IMR-90 (cell line): ENCODE measurements around the gene NCOA5. TPM values are rescaled to one million over a fixed set of nuclear protein-coding genes. Genes with fewer than 3 reads are reported as not detected.

ENCODE experiments used
- ATAC-seq: fragments of 200-7000 bp; cut with Tn5 transposase; 2 replicates; pipeline ENCODE4 v1.9.1; 2020; ENCODE audit warnings: low read depth, mild to moderate bottlenecking, moderate library complexity
- BruUV-seq: library from RNA; stranded (reverse); fragments of 400-500 nt; replicated peaks from 2 replicates; lab custom pipeline; 2021; lab: Mats Ljungman, UMichigan
- CTCF ChIA-PET: fragments of 300-600 bp; formaldehyde crosslinking; extraction: SDS; loops from one replicate; lab custom pipeline; 2021; ENCODE audit warnings: antibody characterized with exemption; lab: Yijun Ruan, JAX
- POLR2A ChIA-PET: fragments of 300-600 bp; sonication (Branson Sonifier 250); formaldehyde crosslinking; loops from one replicate; lab custom pipeline; 2022; ENCODE audit warnings: antibody characterized with exemption; ENCODE audit not compliant: unreplicated experiment; lab: Charles Lee
- DNase-seq: peaks from one replicate; pipeline ENCODE4 v3.0.0; 2013
- H2AFZ ChIP-seq: replicated peaks from 2 replicates; pipeline ENCODE3; 2013; ENCODE audit warnings: low read length, mild to moderate bottlenecking; ENCODE audit not compliant: poor library complexity
- H2AK5ac ChIP-seq: 2 replicates; pipeline ENCODE4 v1.6.1; 2013; ENCODE audit warnings: low read depth, low read length, inconsistent platforms
- H2AK9ac ChIP-seq: replicated peaks from 2 replicates; pipeline ENCODE3; 2013; ENCODE audit warnings: mild to moderate bottlenecking, low read depth, low read length, moderate library complexity; ENCODE audit not compliant: poor library complexity
- H2BK120ac ChIP-seq: 2 replicates; pipeline ENCODE4 v1.6.1; 2013; ENCODE audit warnings: low read depth, low read length, inconsistent platforms
- H2BK15ac ChIP-seq: 3 replicates; pipeline ENCODE4 v1.6.1; 2013; ENCODE audit warnings: low read depth, low read length, inconsistent platforms
- H2BK20ac ChIP-seq: 2 replicates; pipeline ENCODE4 v1.6.1; 2013; ENCODE audit warnings: low read depth, mild to moderate bottlenecking, inconsistent platforms, low read length, moderate library complexity
- H2BK5ac ChIP-seq: 2 replicates; pipeline ENCODE4 v1.6.1; 2013; ENCODE audit warnings: mild to moderate bottlenecking, low read depth, low read length, inconsistent platforms; ENCODE audit not compliant: poor library complexity, severe bottlenecking
- H3K14ac ChIP-seq: replicated peaks from 2 replicates; pipeline ENCODE4 v1.6.1; 2013; ENCODE audit warnings: low read depth, low read length, inconsistent platforms
- H3K18ac ChIP-seq: 2 replicates; pipeline ENCODE4 v1.6.1; 2013; ENCODE audit warnings: low read depth, low read length, control low read depth
- H3K23ac ChIP-seq: 2 replicates; pipeline ENCODE4 v1.6.1; 2013; ENCODE audit warnings: low read depth, low read length, inconsistent platforms
- H3K27ac ChIP-seq: 2 replicates; pipeline ENCODE4 v1.5.1; 2013; ENCODE audit warnings: mild to moderate bottlenecking, control low read depth, low read length; ENCODE audit not compliant: insufficient read depth
- H3K27me3 ChIP-seq: 2 replicates; pipeline ENCODE4 v1.6.1; 2013; ENCODE audit warnings: low read length; ENCODE audit not compliant: control insufficient read depth, insufficient read depth
- H3K36me3 ChIP-seq: 2 replicates; pipeline ENCODE4 v1.6.1; 2013; ENCODE audit warnings: low read length, mixed read lengths; ENCODE audit not compliant: control insufficient read depth, insufficient read depth
- H3K4ac ChIP-seq: 2 replicates; pipeline ENCODE4 v1.6.1; 2013; ENCODE audit warnings: low read depth, low read length, inconsistent platforms
- H3K4me1 ChIP-seq: 2 replicates; pipeline ENCODE4 v1.6.1; 2013; ENCODE audit warnings: low read length, mixed read lengths; ENCODE audit not compliant: control insufficient read depth, insufficient read depth
- H3K4me2 ChIP-seq: 2 replicates; pipeline ENCODE4 v1.6.1; 2013; ENCODE audit warnings: low read depth, mild to moderate bottlenecking, control low read depth, low read length, moderate library complexity
- H3K4me3 ChIP-seq: 2 replicates; pipeline ENCODE4 v1.5.1; 2013; ENCODE audit warnings: low read depth, mild to moderate bottlenecking, control low read depth, low read length, moderate library complexity; ENCODE audit not compliant: insufficient read depth
- H3K56ac ChIP-seq: 2 replicates; pipeline ENCODE4 v1.6.1; 2013; ENCODE audit warnings: low read length, inconsistent platforms; ENCODE audit not compliant: insufficient read depth; ENCODE audit errors: extremely low read depth
- H3K79me1 ChIP-seq, 2 experiments: 2 replicates each; pipeline ENCODE4 v1.6.1; 2013; ENCODE audit warnings: low read length in 2 of 2, inconsistent platforms in 1 of 2, low read depth in 1 of 2
- H3K9ac ChIP-seq: 2 replicates; pipeline ENCODE4 v1.6.1; 2013; ENCODE audit warnings: low read depth, low read length, control low read depth
- H3K9me1 ChIP-seq: 2 replicates; pipeline ENCODE4 v1.6.1; 2013; ENCODE audit warnings: low read length, inconsistent platforms; ENCODE audit not compliant: insufficient read depth
- H3K9me3 ChIP-seq: 2 replicates; pipeline ENCODE4 v1.6.1; 2013; ENCODE audit warnings: low read length; ENCODE audit not compliant: control insufficient read depth, insufficient read depth
- H4K20me1 ChIP-seq: 2 replicates; pipeline ENCODE4 v1.6.1; 2013; ENCODE audit warnings: low read length, inconsistent platforms; ENCODE audit not compliant: insufficient read depth
- H4K5ac ChIP-seq: 2 replicates; pipeline ENCODE4 v1.6.1; 2013; ENCODE audit warnings: mild to moderate bottlenecking, low read depth, low read length, control low read depth
- H4K8ac ChIP-seq, 2 experiments: 2 replicates each; pipeline ENCODE4 v1.6.1; 2013; ENCODE audit warnings: low read depth in 2 of 2, low read length in 2 of 2, control low read depth in 1 of 2, inconsistent platforms in 1 of 2
- H4K91ac ChIP-seq: 2 replicates; pipeline ENCODE4 v1.6.1; 2013; ENCODE audit warnings: low read depth, low read length, inconsistent platforms; ENCODE audit not compliant: insufficient read depth
- BHLHE40 ChIP-seq: fragments of 150-350 bp; IDR thresholded peaks from 2 replicates; pipeline ENCODE4 v1.6.1; 2016; ENCODE audit warnings: mild to moderate bottlenecking, low read depth, low read length
- CEBPB ChIP-seq: IDR thresholded peaks from 2 replicates; pipeline ENCODE4 v1.6.1; 2012; ENCODE audit warnings: low read depth, low read length, improper control_type of control experiment
- CHD1 ChIP-seq: IDR thresholded peaks from 2 replicates; pipeline ENCODE4 v1.6.1; 2012; ENCODE audit warnings: low read depth, low read length, improper control_type of control experiment
- FOS ChIP-seq: fragments of 150-350 bp; IDR thresholded peaks from 2 replicates; pipeline ENCODE4 v1.6.1; 2016; ENCODE audit warnings: low read depth, low read length
- MAFK ChIP-seq: IDR thresholded peaks from 2 replicates; pipeline ENCODE4 v1.6.1; 2012; ENCODE audit warnings: low read depth, low read length, improper control_type of control experiment
- MAZ ChIP-seq: IDR thresholded peaks from 2 replicates; pipeline ENCODE4 v1.6.1; 2012; ENCODE audit warnings: low read depth, mild to moderate bottlenecking, low read length, improper control_type of control experiment, moderate library complexity, borderline replicate concordance
- MXI1 ChIP-seq: IDR thresholded peaks from 2 replicates; pipeline ENCODE4 v1.6.1; 2012; ENCODE audit warnings: low read depth, mild to moderate bottlenecking, low read length, moderate library complexity, borderline replicate concordance
- NFE2L2 ChIP-seq: fragments of 150-350 bp; IDR thresholded peaks from 2 replicates; pipeline ENCODE4 v1.6.1; 2016; ENCODE audit warnings: low read depth, mild to moderate bottlenecking, low read length
- POLR2A ChIP-seq: IDR thresholded peaks from 2 replicates; pipeline ENCODE4 v1.6.1; 2012; ENCODE audit warnings: mild to moderate bottlenecking, low read depth, low read length
- RAD21 ChIP-seq: IDR thresholded peaks from 2 replicates; pipeline ENCODE4 v1.6.1; 2012; ENCODE audit warnings: low read length, improper control_type of control experiment
- RCOR1 ChIP-seq: IDR thresholded peaks from 2 replicates; pipeline ENCODE4 v1.6.1; 2012; ENCODE audit warnings: mild to moderate bottlenecking, low read length, improper control_type of control experiment; ENCODE audit not compliant: insufficient replicate concordance
- RFX5 ChIP-seq: IDR thresholded peaks from 2 replicates; pipeline ENCODE4 v1.8.0; 2012; ENCODE audit warnings: low read depth, mild to moderate bottlenecking, low read length, moderate library complexity
- SMC3 ChIP-seq: fragments of 150-350 bp; IDR thresholded peaks from 2 replicates; pipeline ENCODE4 v1.6.1; 2016; ENCODE audit warnings: low read depth, mild to moderate bottlenecking, antibody characterized with exemption, low read length, moderate library complexity
- USF2 ChIP-seq: fragments of 150-350 bp; IDR thresholded peaks from 2 replicates; pipeline ENCODE4 v1.6.1; 2017; ENCODE audit warnings: mild to moderate bottlenecking, antibody characterized with exemption, low read length, low read depth
- WGBS, 2 experiments: methylation state at CpG; one replicate each; pipeline versions ENCODE4 v1.1.5 to v1.1.7; 2013; ENCODE audit warnings: missing lambda C conversion rate in 2 of 2; ENCODE audit not compliant: insufficient read length in 1 of 2; ENCODE audit errors: extremely low coverage in 2 of 2; 5-methylcytosine and 5-hydroxymethylcytosine counted together
- dilution Hi-C: fragments of 300-500 bp; cut with HindIII; formaldehyde crosslinking; loops from one replicate; pipeline ENCODE4 v1.14.3; 2018; ENCODE audit warnings: low sequenced_read_pairs; ENCODE audit not compliant: unreplicated experiment
- in situ Hi-C: fragments of 300-500 bp; cut with MboI; formaldehyde crosslinking; loops from 3 replicates; pipeline ENCODE4 v1.14.3; 2019; ENCODE audit warnings: low sequenced_read_pairs, inconsistent platforms, mixed read lengths
- intact Hi-C: fragments of 100-400 bp; cut with micrococcal nuclease; formaldehyde crosslinking; loops from 2 replicates; pipeline ENCODE4 v1.10.0; 2022
- polyA plus RNA-seq, 3 experiments: library from polyadenylated mRNA; depleted of rRNA; stranded (reverse); fragments of >200 nt; gene quantifications; 2 replicates each; pipeline ENCODE4 v1.2.3, GENCODE V29; 2012; ENCODE audit warnings: low replicate concordance in 1 of 3
- total RNA-seq: library from RNA; depleted of rRNA; stranded (reverse); fragments of >200 nt; gene quantifications from 2 replicates; pipeline ENCODE4 v1.2.3, GENCODE V29; 2012
- TF ChIP-seq, protein P1 (sequence below): fragments of 150-350 bp; IDR thresholded peaks from 2 replicates; pipeline ENCODE4 v1.6.1; 2016; ENCODE audit warnings: low read depth, mild to moderate bottlenecking, low read length, moderate library complexity, borderline replicate concordance
- TF ChIP-seq, protein P2 (sequence below): conservative IDR thresholded peaks from 2 replicates; pipeline ENCODE4 v1.5.1; 2012; ENCODE audit warnings: mild to moderate bottlenecking, low read depth, low read length, improper control_type of control experiment

NCOA5 gene
- total and polyA plus RNA-seq, 2 of the 4 experiments (the other 2 are of a cell fraction): 17.4 to 20.6 TPM

DNA sequence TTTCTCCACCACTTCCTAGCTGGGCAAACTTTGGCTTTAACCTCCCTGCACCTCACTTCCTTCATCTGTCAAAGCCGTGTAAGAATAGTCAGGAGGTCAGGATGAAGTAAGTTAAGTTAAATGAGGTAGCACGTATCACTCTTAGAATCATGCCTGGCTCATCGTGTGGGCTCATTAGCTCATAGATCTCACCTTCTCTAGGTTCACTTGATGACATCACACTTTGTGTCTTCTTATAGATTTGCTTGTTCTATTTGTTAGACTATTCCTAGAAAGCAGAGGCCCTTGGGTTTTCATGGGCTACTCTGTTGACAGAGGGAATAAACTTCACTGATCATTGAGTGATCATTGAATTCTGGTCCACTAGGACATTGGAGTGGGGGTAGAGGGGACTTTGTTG is 12.2 kb upstream of the NCOA5 start:
- intact Hi-C loops: no loop called here
- ChIA-PET POLR2A (no interaction called here), CTCF (no interaction called here)
- Histone ChIP-seq H3K9ac (no peak overlapping the region), H3K14ac (no peak overlapping the region), H3K36me3 (no peaks in the 10 kb centered on the region), H3K27me3 (peaks cover 24% of the 10 kb centered on the region), H4K91ac (no peak overlapping the region), H3K4me3 (no peak overlapping the region), H2AK5ac (no peak overlapping the region), H3K9me1 (no peaks in the 10 kb centered on the region), H3K4me2 (no peak overlapping the region), H4K8ac (no peak overlapping the region), H3K4ac (no peak overlapping the region), H3K23ac (no peak overlapping the region), H4K20me1 (no peaks in the 10 kb centered on the region), H2BK15ac (no peak overlapping the region), H4K5ac (no peak overlapping the region), H3K79me1 (no peaks in the 10 kb centered on the region), H2BK20ac (no peak overlapping the region), H3K56ac (no peak overlapping the region), H2AK9ac (no peak overlapping the region), H2BK5ac (no peak overlapping the region), H3K18ac (no peak overlapping the region), H2BK120ac (no peak overlapping the region), H2AFZ (no peak overlapping the region), H3K27ac (no peak overlapping the region), H3K9me3 (peaks cover 3% of the 10 kb centered on the region; the same call in 1 of the 2 replicates), H3K4me1 (no peaks in the 10 kb centered on the region)
- no peak for ATAC-seq
- dilution Hi-C loops: no loop called here
- in situ Hi-C loops: no loop called here
- no peak for TF ChIP-seq USF2
- no peak for TF ChIP-seq RFX5
- TF ChIP-seq RAD21: no peak
- no peak for TF ChIP-seq MAFK
- TF ChIP-seq, protein P1, sequence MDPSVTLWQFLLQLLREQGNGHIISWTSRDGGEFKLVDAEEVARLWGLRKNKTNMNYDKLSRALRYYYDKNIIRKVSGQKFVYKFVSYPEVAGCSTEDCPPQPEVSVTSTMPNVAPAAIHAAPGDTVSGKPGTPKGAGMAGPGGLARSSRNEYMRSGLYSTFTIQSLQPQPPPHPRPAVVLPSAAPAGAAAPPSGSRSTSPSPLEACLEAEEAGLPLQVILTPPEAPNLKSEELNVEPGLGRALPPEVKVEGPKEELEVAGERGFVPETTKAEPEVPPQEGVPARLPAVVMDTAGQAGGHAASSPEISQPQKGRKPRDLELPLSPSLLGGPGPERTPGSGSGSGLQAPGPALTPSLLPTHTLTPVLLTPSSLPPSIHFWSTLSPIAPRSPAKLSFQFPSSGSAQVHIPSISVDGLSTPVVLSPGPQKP: no peak
- TF ChIP-seq CHD1: no peak
- TF ChIP-seq, protein P2, sequence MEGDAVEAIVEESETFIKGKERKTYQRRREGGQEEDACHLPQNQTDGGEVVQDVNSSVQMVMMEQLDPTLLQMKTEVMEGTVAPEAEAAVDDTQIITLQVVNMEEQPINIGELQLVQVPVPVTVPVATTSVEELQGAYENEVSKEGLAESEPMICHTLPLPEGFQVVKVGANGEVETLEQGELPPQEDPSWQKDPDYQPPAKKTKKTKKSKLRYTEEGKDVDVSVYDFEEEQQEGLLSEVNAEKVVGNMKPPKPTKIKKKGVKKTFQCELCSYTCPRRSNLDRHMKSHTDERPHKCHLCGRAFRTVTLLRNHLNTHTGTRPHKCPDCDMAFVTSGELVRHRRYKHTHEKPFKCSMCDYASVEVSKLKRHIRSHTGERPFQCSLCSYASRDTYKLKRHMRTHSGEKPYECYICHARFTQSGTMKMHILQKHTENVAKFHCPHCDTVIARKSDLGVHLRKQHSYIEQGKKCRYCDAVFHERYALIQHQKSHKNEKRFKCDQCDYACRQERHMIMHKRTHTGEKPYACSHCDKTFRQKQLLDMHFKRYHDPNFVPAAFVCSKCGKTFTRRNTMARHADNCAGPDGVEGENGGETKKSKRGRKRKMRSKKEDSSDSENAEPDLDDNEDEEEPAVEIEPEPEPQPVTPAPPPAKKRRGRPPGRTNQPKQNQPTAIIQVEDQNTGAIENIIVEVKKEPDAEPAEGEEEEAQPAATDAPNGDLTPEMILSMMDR: no peak
- TF ChIP-seq CEBPB: no peak
- no peak for TF ChIP-seq POLR2A
- no peak for TF ChIP-seq BHLHE40
- no peak for TF ChIP-seq MXI1
- no peak for TF ChIP-seq MAZ
- TF ChIP-seq NFE2L2: no peak
- TF ChIP-seq SMC3: no peak
- no peak for TF ChIP-seq RCOR1
- no peak for TF ChIP-seq FOS
- BruUV-seq: no TSS peak
- no CpG with 5 or more reads among the region's 3 CpGs for WGBS, 2 experiments
- DNase-seq: no peak
